WI38 (cell line): ENCODE data around the gene ABHD2.
A peak's percentile ranks its signal among the peaks of the same experiment; 100 is the strongest.
"Not testable (repeated sequence)": the region's sequence is repeated elsewhere in the genome, so short reads cannot be mapped to it uniquely, and the experiment has no call there.

ENCODE experiments used
- H3K4me3 ChIP-seq: 2 replicates; pipeline ENCODE4 v1.5.1; 2011; ENCODE audit warnings: low read depth, mild to moderate bottlenecking, control low read depth, low read length
- CTCF ChIP-seq: IDR thresholded peaks from 2 replicates; pipeline ENCODE4 v1.5.1; 2012; ENCODE audit warnings: low read depth, mild to moderate bottlenecking, control low read depth, low read length

ABHD2 gene

GRCh38 chr15:89244574-89244903, 156.3 kb downstream of the ABHD2 start:
- H3K4me3 ChIP-seq, result peak overlapping the region; percentile 83
- TF ChIP-seq CTCF, result no peak

GRCh38 chr15:89247446-89247845, 159.2 kb downstream of the ABHD2 start:
- TF ChIP-seq CTCF, result no peak
- no peak overlapping the region for H3K4me3 ChIP-seq

GRCh38 chr15:89248584-89248983, 160.3 kb downstream of the ABHD2 start:
- H3K4me3 ChIP-seq, result no peak overlapping the region
- TF ChIP-seq CTCF, result no peak

DNA sequence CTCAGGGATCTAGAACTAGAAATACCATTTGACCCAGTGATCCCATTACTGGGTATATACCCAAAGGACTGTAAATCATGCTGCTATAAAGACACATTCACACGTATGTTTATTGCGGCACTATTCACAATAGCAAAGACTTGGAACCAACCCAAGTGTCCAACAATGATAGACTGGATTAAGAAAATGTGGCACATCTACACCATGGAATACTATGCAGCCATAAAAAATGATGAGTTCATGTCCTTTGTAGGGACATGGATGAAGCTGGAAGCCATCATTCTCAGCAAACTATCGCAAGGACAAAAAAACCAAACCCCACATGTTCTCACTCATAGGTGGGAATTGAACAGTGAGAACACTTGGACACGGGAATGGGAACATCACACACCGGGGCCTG, 161.9 kb downstream of the ABHD2 start:
- H3K4me3 ChIP-seq, result not testable (repeated sequence)
